ENCODE results near the gene SULT4A1. TPM values are rescaled to one million over a fixed set of nuclear protein-coding genes. Genes with fewer than 3 reads are reported as not detected.

SULT4A1 gene
- total RNA-seq, 1 donor from 2014 or later = 2.9 TPM

DNA sequence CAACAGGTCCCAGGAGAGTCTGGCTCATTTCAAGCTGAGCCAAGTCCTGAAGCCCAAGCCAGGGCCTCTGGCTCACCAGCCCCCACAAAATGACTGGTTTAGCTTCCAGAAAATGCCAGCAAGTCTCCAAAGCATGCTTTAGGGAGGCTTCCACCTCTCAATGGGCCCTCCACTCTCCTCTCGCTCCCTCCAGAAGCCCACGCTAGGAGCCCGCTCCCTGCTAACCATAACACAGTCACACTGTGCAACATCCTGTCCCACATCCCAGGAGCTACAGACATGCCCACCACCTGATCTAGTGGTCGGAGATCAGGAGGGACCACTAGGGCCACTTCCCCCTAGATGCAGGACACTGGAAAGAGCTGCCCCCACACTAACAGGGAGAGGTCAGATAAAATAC, 6.9 kb downstream of the SULT4A1 start:
- peaks cover 19% of the 10 kb centered on the region for H3K27me3 Mint-ChIP-seq (ENCODE audit: low read depth)
- DNase-seq (ENCODE audit: low spot score) = peak; percentile 59
- no peaks in the 10 kb centered on the region for H3K36me3 Mint-ChIP-seq (ENCODE audit: low read depth)
- TF ChIP-seq, protein P1, sequence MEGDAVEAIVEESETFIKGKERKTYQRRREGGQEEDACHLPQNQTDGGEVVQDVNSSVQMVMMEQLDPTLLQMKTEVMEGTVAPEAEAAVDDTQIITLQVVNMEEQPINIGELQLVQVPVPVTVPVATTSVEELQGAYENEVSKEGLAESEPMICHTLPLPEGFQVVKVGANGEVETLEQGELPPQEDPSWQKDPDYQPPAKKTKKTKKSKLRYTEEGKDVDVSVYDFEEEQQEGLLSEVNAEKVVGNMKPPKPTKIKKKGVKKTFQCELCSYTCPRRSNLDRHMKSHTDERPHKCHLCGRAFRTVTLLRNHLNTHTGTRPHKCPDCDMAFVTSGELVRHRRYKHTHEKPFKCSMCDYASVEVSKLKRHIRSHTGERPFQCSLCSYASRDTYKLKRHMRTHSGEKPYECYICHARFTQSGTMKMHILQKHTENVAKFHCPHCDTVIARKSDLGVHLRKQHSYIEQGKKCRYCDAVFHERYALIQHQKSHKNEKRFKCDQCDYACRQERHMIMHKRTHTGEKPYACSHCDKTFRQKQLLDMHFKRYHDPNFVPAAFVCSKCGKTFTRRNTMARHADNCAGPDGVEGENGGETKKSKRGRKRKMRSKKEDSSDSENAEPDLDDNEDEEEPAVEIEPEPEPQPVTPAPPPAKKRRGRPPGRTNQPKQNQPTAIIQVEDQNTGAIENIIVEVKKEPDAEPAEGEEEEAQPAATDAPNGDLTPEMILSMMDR (IDR thresholded peaks at IDR 0.05) = no peak
- H3K4me3 Mint-ChIP-seq (ENCODE audit: unreplicated experiment) = no peak overlapping the region
- H3K9me3 Mint-ChIP-seq (ENCODE audit: low read depth) = peaks cover 12% of the 10 kb centered on the region
- no peak overlapping the region for H3K27ac Mint-ChIP-seq (ENCODE audit: unreplicated experiment)
- no peaks in the 10 kb centered on the region for H3K4me1 Mint-ChIP-seq (ENCODE audit: low read depth)

DNA sequence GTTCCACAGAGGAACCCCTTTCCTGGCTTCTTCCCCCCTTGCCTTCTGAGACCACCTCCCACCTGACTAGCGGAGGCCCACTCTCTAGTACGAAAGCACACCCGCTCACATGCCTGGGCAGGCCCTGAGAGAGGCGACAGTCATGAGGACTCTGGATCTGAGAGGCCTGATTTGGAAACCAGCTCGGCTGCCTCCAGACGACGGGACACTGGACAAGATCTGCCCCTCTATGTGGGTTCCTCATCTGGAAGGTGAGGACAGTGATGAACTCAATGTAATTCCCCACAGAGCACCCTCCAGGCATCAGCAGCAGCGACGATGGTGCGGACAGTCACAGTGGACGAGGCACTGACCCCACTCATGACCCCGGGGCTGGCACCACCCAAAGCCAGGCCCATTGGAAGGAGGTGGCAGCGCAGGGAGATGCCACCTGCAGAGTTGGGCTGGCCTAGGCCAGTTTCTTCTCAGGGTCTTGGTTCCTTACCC, 7.5 kb downstream of the SULT4A1 start:
- Mint-ChIP-seq H3K4me1 (ENCODE audit: low read depth) (no peaks in the 10 kb centered on the region), H3K4me3 (ENCODE audit: unreplicated experiment) (no peak overlapping the region), H3K36me3 (ENCODE audit: low read depth) (no peaks in the 10 kb centered on the region), H3K27ac (ENCODE audit: unreplicated experiment) (no peak overlapping the region), H3K27me3 (ENCODE audit: low read depth) (peaks cover 25% of the 10 kb centered on the region), H3K9me3 (ENCODE audit: low read depth) (peaks cover 12% of the 10 kb centered on the region)
- peak; percentile 54 for DNase-seq (ENCODE audit: low spot score)
- TF ChIP-seq, protein P1 (IDR thresholded peaks at IDR 0.05) = no peak

DNA sequence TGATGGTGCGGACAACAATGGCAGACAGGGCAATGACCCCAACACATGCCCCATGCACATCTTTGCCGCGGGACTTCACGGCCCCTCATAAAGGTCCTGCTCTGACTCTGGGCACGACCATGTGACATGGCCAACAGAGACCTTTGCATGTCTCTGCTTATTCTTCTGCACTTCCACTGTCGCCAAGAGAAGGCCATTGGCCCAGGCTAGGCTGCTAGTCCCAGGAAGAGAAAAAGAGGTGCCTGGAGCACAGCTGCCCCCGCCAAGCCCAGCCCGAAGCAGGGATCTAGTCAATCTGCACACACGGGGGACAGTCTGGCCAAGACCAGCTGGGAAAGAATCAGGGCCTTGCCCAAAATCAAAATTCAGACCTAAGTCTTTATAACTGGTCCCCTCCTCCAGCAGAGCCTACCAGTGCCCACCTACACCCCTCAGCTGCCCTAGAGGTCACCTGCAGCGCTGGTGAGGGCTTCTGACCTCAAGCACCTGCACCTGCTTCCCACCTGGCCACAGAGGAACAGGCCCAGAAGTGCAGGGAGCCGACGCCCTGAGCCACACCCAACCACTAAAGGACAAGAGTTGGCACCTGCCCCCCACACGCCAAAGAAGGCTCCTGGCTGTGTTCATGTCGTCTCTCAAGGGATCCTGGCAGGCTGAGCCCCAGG, 8.1 kb downstream of the SULT4A1 start:
- peaks cover 12% of the 10 kb centered on the region for H3K9me3 Mint-ChIP-seq (ENCODE audit: low read depth)
- peak; percentile 49 for DNase-seq (ENCODE audit: low spot score)
- H3K36me3 Mint-ChIP-seq (ENCODE audit: low read depth) = peaks cover 1% of the 10 kb centered on the region
- peaks cover 27% of the 10 kb centered on the region for H3K27me3 Mint-ChIP-seq (ENCODE audit: low read depth)
- TF ChIP-seq, protein P1 (IDR thresholded peaks at IDR 0.05) = no peak
- no peaks in the 10 kb centered on the region for H3K4me1 Mint-ChIP-seq (ENCODE audit: low read depth)
- H3K27ac Mint-ChIP-seq (ENCODE audit: unreplicated experiment) = no peak overlapping the region
- H3K4me3 Mint-ChIP-seq (ENCODE audit: unreplicated experiment) = no peak overlapping the region

DNA sequence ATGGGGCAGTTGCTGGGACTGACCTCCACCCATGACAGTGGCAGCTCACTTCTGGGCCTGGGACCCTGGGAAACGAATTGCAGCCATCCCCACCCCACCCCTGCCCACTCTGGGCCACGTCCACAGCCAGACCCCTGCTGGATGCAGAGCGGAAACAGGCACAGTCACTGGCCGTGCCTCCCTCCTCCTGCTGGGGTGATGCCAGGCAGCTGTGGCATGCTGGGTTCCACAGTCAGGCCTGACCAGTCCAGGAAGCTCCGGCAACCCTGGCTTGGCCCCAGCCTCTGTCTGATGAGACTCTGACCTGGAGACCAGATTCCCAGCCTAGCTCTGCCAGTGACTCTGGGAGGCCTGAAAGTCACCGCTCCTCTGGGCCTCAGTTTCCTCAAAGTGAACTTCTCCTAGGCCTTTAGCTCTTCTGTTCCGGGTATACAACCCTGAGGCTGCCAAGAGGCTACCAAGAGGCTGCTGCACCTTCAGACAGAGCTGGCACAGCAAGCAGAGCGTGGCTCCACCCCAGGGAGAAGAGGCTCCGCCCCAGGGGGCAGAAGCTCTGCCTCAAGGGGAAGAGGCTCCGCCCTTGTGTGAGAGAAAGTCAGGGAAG, 8.9 kb downstream of the SULT4A1 start:
- Mint-ChIP-seq H3K4me3 (ENCODE audit: unreplicated experiment) (no peak overlapping the region), H3K27me3 (ENCODE audit: low read depth) (peaks cover 30% of the 10 kb centered on the region), H3K4me1 (ENCODE audit: low read depth) (no peaks in the 10 kb centered on the region), H3K27ac (ENCODE audit: unreplicated experiment) (no peak overlapping the region), H3K36me3 (ENCODE audit: low read depth) (peaks cover 1% of the 10 kb centered on the region), H3K9me3 (ENCODE audit: low read depth) (peaks cover 12% of the 10 kb centered on the region)
- DNase-seq (ENCODE audit: low spot score) = peak; percentile 77
- TF ChIP-seq, protein P1 (IDR thresholded peaks at IDR 0.05) = no peak

DNA sequence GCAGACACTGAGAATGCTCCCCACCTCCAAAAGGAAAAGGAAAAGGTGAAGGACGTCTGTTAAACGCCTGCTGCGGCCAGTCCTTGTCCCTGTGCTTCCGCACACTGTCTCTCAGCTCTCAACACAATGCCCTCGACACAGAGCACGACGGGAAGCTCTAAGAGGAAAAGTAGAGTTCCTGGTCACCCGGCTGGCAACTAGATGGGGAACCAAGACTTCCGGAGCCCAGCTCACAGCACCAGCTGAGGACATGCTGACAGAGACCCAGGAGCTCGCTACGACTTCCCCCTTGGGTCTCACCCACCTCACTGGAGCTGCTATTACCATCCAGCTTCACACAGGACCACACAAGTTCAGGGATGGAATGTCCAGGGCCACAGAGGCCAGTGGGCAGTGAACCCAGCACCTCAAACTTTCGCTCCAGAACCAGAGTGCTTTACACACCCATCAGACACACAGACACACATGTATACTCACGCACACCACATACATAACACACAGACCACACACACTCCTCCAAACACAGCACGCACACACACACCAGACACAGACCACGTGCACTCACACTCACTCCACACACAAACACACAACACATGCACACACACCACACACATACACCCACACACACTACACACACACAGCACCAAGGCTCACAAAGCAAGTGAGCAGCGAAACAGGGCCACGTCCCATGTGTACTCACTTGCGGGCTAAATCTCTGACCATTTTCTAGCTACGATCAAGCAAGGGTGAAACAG, 9.6 kb downstream of the SULT4A1 start:
- peak; percentile 48 for DNase-seq (ENCODE audit: low spot score)
- Mint-ChIP-seq H3K4me1 (ENCODE audit: low read depth) (no peaks in the 10 kb centered on the region), H3K9me3 (ENCODE audit: low read depth) (peaks cover 12% of the 10 kb centered on the region), H3K36me3 (ENCODE audit: low read depth) (peaks cover 1% of the 10 kb centered on the region), H3K27ac (ENCODE audit: unreplicated experiment) (no peak overlapping the region), H3K4me3 (ENCODE audit: unreplicated experiment) (no peak overlapping the region), H3K27me3 (ENCODE audit: low read depth) (peaks cover 30% of the 10 kb centered on the region)
- TF ChIP-seq, protein P1 (IDR thresholded peaks at IDR 0.05) = no peak
